Smooth muscle cell (in vitro differentiated cells): ENCODE measurements around the gene RAD51B. TPM values are rescaled to one million over a fixed set of nuclear protein-coding genes. Genes with fewer than 3 reads are reported as not detected.

Experiments
- DNase-seq: peaks from one replicate; lab custom pipeline; 2025; ENCODE audit not compliant: unreplicated experiment; lab: John Stamatoyannopoulos, UW
- H2AFZ ChIP-seq: fragments of 200-600 bp; sonication (generic); 2 replicates; pipeline ENCODE4 v1.6.0; 2016; ENCODE audit warnings: antibody characterized with exemption, low read depth, mild to moderate bottlenecking
- H3F3A ChIP-seq: fragments of 200-600 bp; sonication (generic); 2 replicates; pipeline ENCODE4 v1.6.0; 2017; ENCODE audit warnings: antibody characterized with exemption, low read depth
- H3K27ac ChIP-seq: fragments of 200-600 bp; sonication (generic); 2 replicates; pipeline ENCODE4 v1.5.1; 2016; ENCODE audit warnings: low read depth, mild to moderate bottlenecking
- H3K27me3 ChIP-seq: fragments of 200-600 bp; sonication (generic); 2 replicates; pipeline ENCODE4 v1.6.1; 2016; ENCODE audit warnings: low read depth, mild to moderate bottlenecking
- H3K36me3 ChIP-seq: fragments of 200-600 bp; sonication (generic); 2 replicates; pipeline ENCODE4 v1.5.1; 2016; ENCODE audit warnings: low read depth
- H3K4me1 ChIP-seq: fragments of 200-600 bp; sonication (generic); 2 replicates; pipeline ENCODE4 v1.5.1; 2016; ENCODE audit warnings: low read depth
- H3K4me2 ChIP-seq: fragments of 200-600 bp; sonication (generic); 2 replicates; pipeline ENCODE4 v1.6.0; 2016; ENCODE audit warnings: mild to moderate bottlenecking
- H3K4me3 ChIP-seq: fragments of 200-600 bp; sonication (generic); 2 replicates; pipeline ENCODE4 v1.5.1; 2016; ENCODE audit warnings: mild to moderate bottlenecking
- H3K79me2 ChIP-seq: fragments of 200-600 bp; sonication (generic); 2 replicates; pipeline ENCODE4 v1.6.0; 2016; ENCODE audit warnings: low read depth, mild to moderate bottlenecking
- H3K9ac ChIP-seq: fragments of 200-600 bp; sonication (generic); 2 replicates; pipeline ENCODE4 v1.6.0; 2016; ENCODE audit warnings: low read depth
- H3K9me3 ChIP-seq: fragments of 200-600 bp; sonication (generic); replicated peaks from 2 replicates; pipeline ENCODE4 v1.5.1; 2016; ENCODE audit warnings: low read depth
- H4K20me1 ChIP-seq: fragments of 200-600 bp; sonication (generic); 2 replicates; pipeline ENCODE4 v1.6.0; 2016; ENCODE audit warnings: low read depth
- whole genome bisulfite sequencing: methylation state at CpG from one replicate; pipeline ENCODE4 v1.1.7; 2016; ENCODE audit warnings: low lambda C conversion rate; 5-methylcytosine and 5-hydroxymethylcytosine counted together
- polyA plus RNA-seq: library from polyadenylated mRNA; unstranded; fragments of >200 nt; fragmentation: Nextera tagmentation; extraction: Ambion mirVana; gene quantifications from 2 replicates; pipeline ENCODE4 v1.2.1, GENCODE V29; 2016
- total RNA-seq: library from RNA; depleted of rRNA; stranded (reverse); fragments of >200 nt; gene quantifications from 2 replicates; pipeline ENCODE4 v1.2.3, GENCODE V29; 2014
- TF ChIP-seq, protein P1 (sequence below): fragments of 200-600 bp; sonication (generic); IDR thresholded peaks from 2 replicates; pipeline ENCODE4 v1.5.1; 2017; ENCODE audit warnings: borderline replicate concordance, mild to moderate bottlenecking, antibody characterized with exemption; ENCODE audit not compliant: insufficient read depth, poor library complexity, severe bottlenecking

Gene RAD51B
- total and polyA plus RNA-seq, 2 experiments from 2014 or later = 4.6 to 5.3 TPM

DNA sequence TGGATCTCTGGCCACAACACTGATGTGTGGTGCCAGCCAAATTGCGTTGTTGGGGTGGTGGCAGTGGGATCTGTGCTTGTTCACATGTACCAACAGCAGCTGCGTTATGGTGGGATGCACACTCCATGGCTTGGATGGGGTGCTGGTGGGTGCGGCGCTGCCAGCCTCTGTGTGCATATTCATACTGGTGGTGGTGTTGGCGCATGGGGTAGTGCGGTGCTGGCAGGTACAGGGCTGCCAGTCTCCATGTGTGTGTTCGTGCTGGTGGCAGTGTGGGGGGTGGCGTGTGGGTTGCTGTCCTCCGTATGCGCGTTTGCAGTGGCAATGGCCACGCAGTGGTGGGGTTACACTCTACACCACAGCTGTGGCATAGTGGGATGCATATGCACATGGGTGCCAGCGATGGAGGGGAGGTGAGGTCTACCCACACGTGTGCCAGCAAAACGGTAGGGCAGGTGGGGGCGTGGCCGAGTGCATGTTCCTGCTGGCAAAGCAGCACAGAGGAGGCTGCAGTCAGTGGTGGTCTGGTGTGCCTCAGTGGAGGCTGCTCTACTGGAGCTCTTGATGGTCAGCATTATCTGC is 26.5 kb downstream of the RAD51B start:
- WGBS = 96% methylated on average over 17 of the region's 17 CpGs
- H3K9ac ChIP-seq = no peak overlapping the region
- DNase-seq = no peak

DNA sequence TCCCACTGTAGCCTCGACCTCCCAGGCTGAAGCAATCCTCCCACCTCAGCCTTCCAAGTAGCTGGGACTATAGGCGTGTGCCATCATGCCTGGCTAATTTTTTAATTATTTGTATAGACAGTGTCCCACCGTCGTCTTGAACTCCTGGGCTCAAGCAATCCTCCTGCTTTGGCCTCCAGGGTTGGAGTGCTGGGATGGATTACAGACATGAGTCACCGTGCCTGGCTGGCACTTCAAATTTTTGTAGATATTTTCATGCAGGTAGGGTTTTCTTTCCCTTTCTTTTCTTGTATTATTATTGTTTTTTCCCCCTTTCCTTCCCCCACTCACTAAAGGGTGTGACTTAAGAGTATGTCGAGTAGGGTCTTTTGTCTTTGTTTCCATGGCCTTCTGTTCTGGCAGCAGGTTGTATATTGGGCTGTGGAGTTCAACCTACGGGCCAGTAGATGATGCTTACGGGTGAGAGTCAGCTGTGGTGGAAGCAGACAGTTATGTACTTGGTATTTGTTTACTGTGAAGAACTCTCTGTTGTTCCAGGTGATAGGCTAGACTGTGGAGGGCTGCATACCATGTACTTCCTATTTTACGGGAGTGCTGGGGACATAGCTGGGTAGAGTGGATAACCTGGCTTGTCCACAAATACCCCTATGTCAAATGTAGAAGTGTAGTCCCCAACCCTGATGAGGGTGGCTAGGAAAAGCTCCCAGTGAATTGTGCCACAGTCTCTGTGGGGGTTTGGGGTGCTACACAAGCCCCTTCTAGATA is 30.7 kb downstream of the RAD51B start:
- TF ChIP-seq, protein P1, sequence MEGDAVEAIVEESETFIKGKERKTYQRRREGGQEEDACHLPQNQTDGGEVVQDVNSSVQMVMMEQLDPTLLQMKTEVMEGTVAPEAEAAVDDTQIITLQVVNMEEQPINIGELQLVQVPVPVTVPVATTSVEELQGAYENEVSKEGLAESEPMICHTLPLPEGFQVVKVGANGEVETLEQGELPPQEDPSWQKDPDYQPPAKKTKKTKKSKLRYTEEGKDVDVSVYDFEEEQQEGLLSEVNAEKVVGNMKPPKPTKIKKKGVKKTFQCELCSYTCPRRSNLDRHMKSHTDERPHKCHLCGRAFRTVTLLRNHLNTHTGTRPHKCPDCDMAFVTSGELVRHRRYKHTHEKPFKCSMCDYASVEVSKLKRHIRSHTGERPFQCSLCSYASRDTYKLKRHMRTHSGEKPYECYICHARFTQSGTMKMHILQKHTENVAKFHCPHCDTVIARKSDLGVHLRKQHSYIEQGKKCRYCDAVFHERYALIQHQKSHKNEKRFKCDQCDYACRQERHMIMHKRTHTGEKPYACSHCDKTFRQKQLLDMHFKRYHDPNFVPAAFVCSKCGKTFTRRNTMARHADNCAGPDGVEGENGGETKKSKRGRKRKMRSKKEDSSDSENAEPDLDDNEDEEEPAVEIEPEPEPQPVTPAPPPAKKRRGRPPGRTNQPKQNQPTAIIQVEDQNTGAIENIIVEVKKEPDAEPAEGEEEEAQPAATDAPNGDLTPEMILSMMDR = no peak
- no peaks in the 10 kb centered on the region for H3K36me3 ChIP-seq
- H2AFZ ChIP-seq = no peak overlapping the region
- H3F3A ChIP-seq = no peaks in the 10 kb centered on the region
- H3K9ac ChIP-seq = no peak overlapping the region
- no peak overlapping the region for H3K4me3 ChIP-seq
- no peaks in the 10 kb centered on the region for H3K4me1 ChIP-seq
- H3K4me2 ChIP-seq = no peak overlapping the region
- H3K79me2 ChIP-seq = peaks cover 5% of the 10 kb centered on the region
- no peaks in the 10 kb centered on the region for H3K9me3 ChIP-seq
- H3K27ac ChIP-seq = no peak overlapping the region
- WGBS = 93% methylated on average over 9 of the region's 9 CpGs
- H3K27me3 ChIP-seq = no peaks in the 10 kb centered on the region
- no peaks in the 10 kb centered on the region for H4K20me1 ChIP-seq
- DNase-seq = no peak

More for the DNA sequence above, 26.5 kb downstream of the RAD51B start:
- H3K4me1 ChIP-seq = no peaks in the 10 kb centered on the region
- H3K36me3 ChIP-seq = no peaks in the 10 kb centered on the region
- no peaks in the 10 kb centered on the region for H3F3A ChIP-seq
- TF ChIP-seq, protein P1 = no peak
- peaks cover 5% of the 10 kb centered on the region for H3K79me2 ChIP-seq
- H3K4me2 ChIP-seq = no peak overlapping the region
- no peaks in the 10 kb centered on the region for H4K20me1 ChIP-seq
- H3K27me3 ChIP-seq = no peaks in the 10 kb centered on the region
- H2AFZ ChIP-seq = no peak overlapping the region
- H3K9me3 ChIP-seq = no peaks in the 10 kb centered on the region
- no peak overlapping the region for H3K27ac ChIP-seq
- H3K4me3 ChIP-seq = no peak overlapping the region

DNA sequence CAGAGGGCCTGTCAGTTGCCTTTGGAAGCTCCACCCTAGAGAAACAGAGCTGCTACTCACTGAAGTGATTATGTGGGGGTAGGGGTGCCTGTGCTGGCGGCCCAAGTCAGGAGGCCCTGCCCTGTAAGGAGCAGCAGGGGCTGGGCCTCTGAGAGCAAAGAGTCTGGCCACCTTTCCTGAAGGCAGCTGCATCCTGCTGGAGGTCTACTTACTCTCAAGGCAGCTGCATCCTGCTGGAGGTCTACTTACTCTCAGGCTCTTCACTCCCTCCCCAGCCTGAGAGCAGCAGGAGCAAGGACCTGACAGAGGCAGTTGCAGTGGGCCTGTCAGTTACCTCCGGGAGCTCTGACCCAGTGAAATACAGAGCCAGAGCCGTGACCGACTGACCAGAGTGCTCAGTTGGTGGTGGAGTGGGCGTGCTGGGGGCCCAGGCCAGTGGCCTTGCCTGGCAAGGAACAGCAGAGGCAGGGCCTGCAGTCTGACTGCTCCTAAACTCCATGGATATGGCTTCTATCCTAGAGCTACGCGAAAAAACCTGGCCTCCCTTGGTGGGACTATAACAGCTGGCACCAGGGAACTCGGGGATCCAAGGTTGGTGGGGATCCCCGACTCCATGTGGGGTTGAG is 32.3 kb downstream of the RAD51B start:
- no peak overlapping the region for H3K9ac ChIP-seq
- no peaks in the 10 kb centered on the region for H3K36me3 ChIP-seq
- TF ChIP-seq, protein P1 = no peak
- DNase-seq = no peak
- H3K27ac ChIP-seq = no peak overlapping the region
- H4K20me1 ChIP-seq = no peaks in the 10 kb centered on the region
- no peaks in the 10 kb centered on the region for H3F3A ChIP-seq
- H3K9me3 ChIP-seq = no peaks in the 10 kb centered on the region
- H3K79me2 ChIP-seq = peaks cover 5% of the 10 kb centered on the region
- WGBS = 93% methylated on average over 9 of the region's 9 CpGs
- no peak overlapping the region for H2AFZ ChIP-seq
- H3K4me1 ChIP-seq = no peaks in the 10 kb centered on the region
- H3K4me3 ChIP-seq = no peak overlapping the region
- no peaks in the 10 kb centered on the region for H3K27me3 ChIP-seq
- no peak overlapping the region for H3K4me2 ChIP-seq
